T-helper 2 cell treated with Interferon-gamma antibody and Interleukin-4, amounts not matched to agents 5 μg/mL and 100 μg/mL, for 36 hours (primary cell): ENCODE results near the gene ACP1.
A peak's percentile ranks its signal among the peaks of the same experiment; 100 is the strongest.

Experiments used
- DNase-seq: peaks from one replicate; pipeline ENCODE4 v3.0.0; 2021; ENCODE audit warnings: low spot score
- H3K27ac Mint-ChIP-seq: one replicate; pipeline ENCODE4 v1.8.0; 2021; ENCODE audit warnings: mild to moderate bottlenecking, mixed read lengths
- H3K27me3 Mint-ChIP-seq: one replicate; pipeline ENCODE4 v1.8.0; 2021; ENCODE audit warnings: low read depth, mixed read lengths
- H3K36me3 Mint-ChIP-seq: one replicate; pipeline ENCODE4 v1.8.0; 2021; ENCODE audit warnings: low read depth, mixed read lengths
- H3K4me1 Mint-ChIP-seq: one replicate; pipeline ENCODE4 v1.8.0; 2021; ENCODE audit warnings: low read depth, mixed read lengths
- H3K4me3 Mint-ChIP-seq: one replicate; pipeline ENCODE4 v1.8.0; 2022; ENCODE audit warnings: mild to moderate bottlenecking, moderate library complexity, mixed read lengths
- H3K9me3 Mint-ChIP-seq: one replicate; pipeline ENCODE4 v1.8.0; 2021; ENCODE audit warnings: mixed read lengths

Gene ACP1

GRCh38 chr2:279956-280649 lies 15.4 kb downstream of the ACP1 start:
- no peak overlapping the region for H3K4me3 Mint-ChIP-seq
- H3K9me3 Mint-ChIP-seq, result no peaks in the 10 kb centered on the region
- H3K27ac Mint-ChIP-seq, result no peak overlapping the region
- DNase-seq, result no peak
- H3K36me3 Mint-ChIP-seq, result peaks cover 48% of the 10 kb centered on the region
- H3K27me3 Mint-ChIP-seq, result peaks cover 2% of the 10 kb centered on the region
- H3K4me1 Mint-ChIP-seq, result no peaks in the 10 kb centered on the region

- H3K9me3 Mint-ChIP-seq, result no peaks in the 10 kb centered on the region
Observed at GRCh38 chr2:280650-281110, 15.9 kb downstream of the ACP1 start.

GRCh38 chr2:281381-281780 lies 16.6 kb downstream of the ACP1 start:
- H3K27ac Mint-ChIP-seq, result no peak overlapping the region
- H3K36me3 Mint-ChIP-seq, result peaks cover 43% of the 10 kb centered on the region
- H3K9me3 Mint-ChIP-seq, result no peaks in the 10 kb centered on the region
- H3K4me1 Mint-ChIP-seq, result no peaks in the 10 kb centered on the region
- DNase-seq, result no peak
- H3K27me3 Mint-ChIP-seq, result peaks cover 11% of the 10 kb centered on the region
- H3K4me3 Mint-ChIP-seq, result no peak overlapping the region

More at GRCh38 chr2:280650-281110, 15.9 kb downstream of the ACP1 start:
- no peak for DNase-seq
- H3K4me1 Mint-ChIP-seq, result no peaks in the 10 kb centered on the region
- no peak overlapping the region for H3K27ac Mint-ChIP-seq
- peaks cover 6% of the 10 kb centered on the region for H3K27me3 Mint-ChIP-seq
- peaks cover 44% of the 10 kb centered on the region for H3K36me3 Mint-ChIP-seq
- no peak overlapping the region for H3K4me3 Mint-ChIP-seq

- DNase-seq, result no peak
- H3K27ac Mint-ChIP-seq, result no peak overlapping the region
- peaks cover 32% of the 10 kb centered on the region for H3K36me3 Mint-ChIP-seq
- no peaks in the 10 kb centered on the region for H3K4me1 Mint-ChIP-seq
- H3K27me3 Mint-ChIP-seq, result peaks cover 16% of the 10 kb centered on the region
- H3K4me3 Mint-ChIP-seq, result no peak overlapping the region
- H3K9me3 Mint-ChIP-seq, result no peaks in the 10 kb centered on the region
Observed at GRCh38 chr2:282371-283263, 17.9 kb downstream of the ACP1 start.

- no peaks in the 10 kb centered on the region for H3K4me1 Mint-ChIP-seq
- H3K9me3 Mint-ChIP-seq, result no peaks in the 10 kb centered on the region
- H3K36me3 Mint-ChIP-seq, result peaks cover 23% of the 10 kb centered on the region
- no peak overlapping the region for H3K4me3 Mint-ChIP-seq
- DNase-seq, result no peak
- H3K27ac Mint-ChIP-seq, result no peak overlapping the region
- peaks cover 16% of the 10 kb centered on the region for H3K27me3 Mint-ChIP-seq
Observed at GRCh38 chr2:283996-284794, 19.4 kb downstream of the ACP1 start.

GRCh38 chr2:284896-285492 lies 20.2 kb downstream of the ACP1 start:
- Mint-ChIP-seq H3K27ac (no peak overlapping the region), H3K9me3 (no peaks in the 10 kb centered on the region)

GRCh38 chr2:285531-285930 lies 20.8 kb downstream of the ACP1 start:
- H3K27ac Mint-ChIP-seq, result no peak overlapping the region
- DNase-seq, result no peak
- H3K4me3 Mint-ChIP-seq, result peak overlapping the region; percentile 19

More at GRCh38 chr2:284896-285492, 20.2 kb downstream of the ACP1 start:
- DNase-seq, result no peak
- peaks cover 19% of the 10 kb centered on the region for H3K36me3 Mint-ChIP-seq
- H3K4me1 Mint-ChIP-seq, result peaks cover 3% of the 10 kb centered on the region
- H3K4me3 Mint-ChIP-seq, result no peak overlapping the region
- H3K27me3 Mint-ChIP-seq, result peaks cover 21% of the 10 kb centered on the region

GRCh38 chr2:286035-286434 lies 21.3 kb downstream of the ACP1 start:
- Mint-ChIP-seq H3K36me3 (peaks cover 17% of the 10 kb centered on the region), H3K27ac (no peak overlapping the region), H3K9me3 (no peaks in the 10 kb centered on the region), H3K4me3 (peak overlapping the region; percentile 19), H3K4me1 (peaks cover 3% of the 10 kb centered on the region), H3K27me3 (peaks cover 30% of the 10 kb centered on the region)
- DNase-seq, result no peak

More at GRCh38 chr2:285531-285930, 20.8 kb downstream of the ACP1 start:
- Mint-ChIP-seq H3K27me3 (peaks cover 25% of the 10 kb centered on the region), H3K4me1 (peaks cover 3% of the 10 kb centered on the region), H3K9me3 (no peaks in the 10 kb centered on the region), H3K36me3 (peaks cover 17% of the 10 kb centered on the region)

- DNase-seq, result no peak
- Mint-ChIP-seq H3K36me3 (peaks cover 14% of the 10 kb centered on the region), H3K4me3 (peak overlapping the region; percentile 28), H3K4me1 (peaks cover 3% of the 10 kb centered on the region), H3K27ac (no peak overlapping the region), H3K27me3 (peaks cover 34% of the 10 kb centered on the region), H3K9me3 (no peaks in the 10 kb centered on the region)
Observed at GRCh38 chr2:286774-287392, 22.1 kb downstream of the ACP1 start.

GRCh38 chr2:287471-287885 lies 22.7 kb downstream of the ACP1 start:
- peaks cover 37% of the 10 kb centered on the region for H3K27me3 Mint-ChIP-seq
- no peak for DNase-seq
- no peak overlapping the region for H3K4me3 Mint-ChIP-seq
- H3K9me3 Mint-ChIP-seq, result no peaks in the 10 kb centered on the region
- H3K4me1 Mint-ChIP-seq, result peaks cover 3% of the 10 kb centered on the region
- peaks cover 12% of the 10 kb centered on the region for H3K36me3 Mint-ChIP-seq
- no peak overlapping the region for H3K27ac Mint-ChIP-seq

- H3K4me3 Mint-ChIP-seq, result peak within 1 kb of the TSS; percentile 49
- peaks cover 43% of the 10 kb centered on the region for H3K27me3 Mint-ChIP-seq
- no peak within 1 kb of the TSS for H3K27ac Mint-ChIP-seq
- DNase-seq, result no peak
- peaks cover 3% of the 10 kb centered on the region for H3K4me1 Mint-ChIP-seq
- H3K36me3 Mint-ChIP-seq, result peaks cover 10% of the 10 kb centered on the region
- no peaks in the 10 kb centered on the region for H3K9me3 Mint-ChIP-seq
Observed at GRCh38 chr2:287911-288757, 23.4 kb downstream of the ACP1 start, which contains the start of gene ALKAL2. ALKAL2 (minus strand) TSS chr2:288091; CDS start chr2:287835, 256 bp downstream.

GRCh38 chr2:288758-289361 lies 24.1 kb downstream of the ACP1 start:
- H3K27me3 Mint-ChIP-seq, result peaks cover 43% of the 10 kb centered on the region

More at GRCh38 chr2:288758-289361, 24.1 kb downstream of the ACP1 start:
- Mint-ChIP-seq H3K27ac (no peak overlapping the region), H3K9me3 (no peaks in the 10 kb centered on the region), H3K36me3 (peaks cover 7% of the 10 kb centered on the region), H3K4me1 (peaks cover 3% of the 10 kb centered on the region), H3K4me3 (peak overlapping the region; percentile 49)
- no peak for DNase-seq
